Measurements from ENCODE around the gene GIMAP1. TPM values are rescaled to one million over a fixed set of nuclear protein-coding genes. Genes with fewer than 3 reads are reported as not detected.
"Not testable (repeated sequence)": the region's sequence is repeated elsewhere in the genome, so short reads cannot be mapped to it uniquely, and the experiment has no call there.

GIMAP1 gene
- total RNA-seq, 4 donors from 2014 or later: 4.0 to 10.4 (median 8.4) TPM

GRCh38 chr7:150676276-150676675 lies 40.1 kb upstream of the GIMAP1 start:
- peak in 1 of 2 donors; percentile 13 for TF ChIP-seq EP300 (IDR thresholded peaks at IDR 0.05)
- DNase-seq (ENCODE audit: low spot score in 2 of 2): not testable (repeated sequence)

GRCh38 chr7:150676854-150677253 lies 39.6 kb upstream of the GIMAP1 start:
- 34 to 51% methylated on average over 3 of the region's 3 CpGs for WGBS, 2 donors
- H3K4me1 ChIP-seq; DNase-seq (ENCODE audit: low spot score in 2 of 2); H3K9me3 ChIP-seq; H3K4me3 ChIP-seq; H3K27ac ChIP-seq; H3K27me3 ChIP-seq; H3K36me3 ChIP-seq: not testable (repeated sequence)

More at GRCh38 chr7:150676276-150676675, 40.1 kb upstream of the GIMAP1 start:
- not testable (repeated sequence) for H3K27me3 ChIP-seq, H3K27ac ChIP-seq, H3K4me3 ChIP-seq, H3K4me1 ChIP-seq, H3K9me3 ChIP-seq, H3K36me3 ChIP-seq

DNA sequence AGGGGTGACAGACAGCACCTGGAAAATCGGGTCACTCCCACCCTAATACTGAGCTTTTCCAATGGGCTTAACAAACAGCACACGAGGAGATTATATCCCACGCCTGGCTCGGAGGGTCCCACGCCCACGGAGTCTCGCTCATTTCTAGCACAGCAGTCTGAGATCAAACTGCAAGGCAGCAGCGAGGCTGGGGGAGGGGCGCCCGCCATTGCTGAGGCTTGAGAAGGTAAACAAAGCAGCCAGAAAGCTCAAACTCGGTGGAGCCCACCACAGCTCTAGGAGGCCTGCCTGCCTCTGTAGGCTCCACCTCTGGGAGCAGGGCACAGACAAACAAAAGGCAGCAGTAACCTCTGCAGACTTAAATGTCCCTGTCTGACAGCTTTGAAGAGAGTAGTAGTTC lies 37.8 kb upstream of the GIMAP1 start:
- 83 to 90% methylated on average over 11 of the region's 11 CpGs for WGBS, 2 donors
- not testable (repeated sequence) for H3K27ac ChIP-seq; H3K36me3 ChIP-seq; H3K9me3 ChIP-seq; H3K4me3 ChIP-seq; H3K27me3 ChIP-seq; H3K4me1 ChIP-seq; DNase-seq (ENCODE audit: low spot score in 2 of 2)

DNA sequence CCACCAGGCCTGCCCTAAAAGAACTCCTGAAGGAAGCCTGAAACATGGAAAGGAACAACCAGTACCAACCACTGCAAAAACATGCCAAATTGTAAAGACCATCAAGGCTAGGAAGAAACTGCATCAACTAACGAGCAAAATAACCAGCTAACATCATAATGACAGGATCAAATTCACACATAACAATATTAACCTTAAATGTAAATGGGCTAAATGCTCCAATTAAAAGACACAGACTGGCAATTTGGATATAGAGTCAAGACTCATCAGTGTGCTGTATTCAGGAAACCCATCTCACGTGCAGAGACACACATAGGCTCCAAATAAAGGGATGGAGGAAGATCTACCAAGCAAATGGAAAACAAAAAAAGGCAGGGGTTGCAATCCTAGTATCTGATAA lies 36.0 kb upstream of the GIMAP1 start:
- not testable (repeated sequence) for H3K4me3 ChIP-seq; H3K27me3 ChIP-seq; H3K4me1 ChIP-seq; H3K9me3 ChIP-seq; H3K27ac ChIP-seq; DNase-seq (ENCODE audit: low spot score in 2 of 2); H3K36me3 ChIP-seq
- 74 to 79% methylated on average over 2 of the region's 2 CpGs for WGBS, 2 donors

- WGBS, 2 donors: 24 to 32% methylated on average over 6 of the region's 6 CpGs
- Histone ChIP-seq H3K4me1 (peaks cover 0 to 4% (median 2%) of the 10 kb centered on the region in 4 donors), H3K36me3 (peaks cover 0 to 11% (median 0%) of the 10 kb centered on the region in 3 donors), H3K4me3 (peak within 1 kb of the TSS; percentile 17 to 52 (median 36)), H3K27me3 (no peaks in the 10 kb centered on the region), H3K9me3 (peaks cover 0 to 2% (median 0%) of the 10 kb centered on the region in 4 donors), H3K27ac (peak within 1 kb of the TSS in 3 of 4 donors; percentile 65 to 81 (median 71))
- TF ChIP-seq EP300 (IDR thresholded peaks at IDR 0.05): peak in 1 of 2 donors; percentile 25
- TF ChIP-seq CTCF (IDR thresholded peaks at IDR 0.05): no peak
- no peak for TF ChIP-seq POLR2A (IDR thresholded peaks at IDR 0.05)
- no peak for DNase-seq (ENCODE audit: low spot score in 2 of 2)
These were observed 31.0 kb upstream of the GIMAP1 start, which contains the start of gene GIMAP2 for GRCh38 chr7:150685219-150686029. GIMAP2 (plus strand) TSS chr7:150685706; CDS start chr7:150687060, 1,354 bp downstream.

GRCh38 chr7:150686030-150686631 lies 30.3 kb upstream of the GIMAP1 start:
- Histone ChIP-seq H3K4me3 (peak overlapping the region; percentile 17 to 52 (median 36)), H3K36me3 (peaks cover 0 to 11% (median 0%) of the 10 kb centered on the region in 3 donors), H3K27me3 (no peaks in the 10 kb centered on the region), H3K4me1 (peaks cover 0 to 4% (median 2%) of the 10 kb centered on the region in 4 donors), H3K9me3 (peaks cover 0 to 2% (median 0%) of the 10 kb centered on the region in 4 donors), H3K27ac (peak overlapping the region in 3 of 4 donors; percentile 65 to 81 (median 71))
- no peak for DNase-seq (ENCODE audit: low spot score in 2 of 2)
- TF ChIP-seq CTCF (IDR thresholded peaks at IDR 0.05) (no peak), EP300 (IDR thresholded peaks at IDR 0.05) (no peak), POLR2A (IDR thresholded peaks at IDR 0.05) (no peak)
- 57 to 61% methylated on average over 9 of the region's 9 CpGs for WGBS, 2 donors

DNA sequence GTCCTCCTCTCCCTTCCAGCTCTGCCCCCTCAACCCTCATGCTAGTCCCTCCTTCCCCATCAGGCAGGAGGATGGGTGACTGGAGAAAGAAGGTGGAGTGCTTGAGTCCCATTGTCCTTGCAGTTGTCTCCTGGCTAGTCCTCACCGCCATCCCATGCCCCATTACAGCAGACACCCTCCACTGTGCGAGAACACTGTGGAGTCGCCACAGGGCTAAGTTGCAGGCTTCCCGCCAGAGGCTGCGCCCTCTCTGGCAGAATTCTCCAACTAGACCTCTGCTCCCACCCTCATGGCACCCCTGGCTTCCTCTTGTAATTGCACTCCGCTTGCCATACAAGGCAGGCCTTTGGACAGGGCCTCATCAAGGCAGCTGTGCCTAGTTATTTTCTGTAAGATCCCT lies 27.8 kb upstream of the GIMAP1 start:
- 93 to 94% methylated on average over 6 of the region's 6 CpGs for WGBS, 2 donors
- no peak overlapping the region for H3K4me3 ChIP-seq
- peaks cover 0 to 4% (median 2%) of the 10 kb centered on the region in 4 donors for H3K4me1 ChIP-seq
- no peak overlapping the region for H3K27ac ChIP-seq
- peaks cover 0 to 18% (median 0%) of the 10 kb centered on the region in 3 donors for H3K36me3 ChIP-seq
- H3K9me3 ChIP-seq: no peaks in the 10 kb centered on the region
- TF ChIP-seq EP300 (IDR thresholded peaks at IDR 0.05) (no peak), POLR2A (IDR thresholded peaks at IDR 0.05) (no peak), CTCF (IDR thresholded peaks at IDR 0.05) (no peak)
- no peak for DNase-seq (ENCODE audit: low spot score in 2 of 2)
- no peaks in the 10 kb centered on the region for H3K27me3 ChIP-seq

Data from tibial nerve (tissue), 4 donors.